C4-2B (cell line): ENCODE results near the gene INO80E.

Source experiments
- CTCF ChIP-seq: fragments of 450-650 bp; conservative IDR thresholded peaks from 2 replicates; pipeline ENCODE4 v1.5.1; 2017; ENCODE audit warnings: mild to moderate bottlenecking
- ZFX ChIP-seq: fragments of 450-650 bp; IDR thresholded peaks from 2 replicates; pipeline ENCODE4 v1.6.1; 2017

GRCh38 chr16:30040221-30040620 lies 44.2 kb downstream of the INO80E start:
- TF ChIP-seq CTCF = no peak
- TF ChIP-seq ZFX = no peak
